ENCODE data around the gene PARM1.

PARM1 gene

DNA sequence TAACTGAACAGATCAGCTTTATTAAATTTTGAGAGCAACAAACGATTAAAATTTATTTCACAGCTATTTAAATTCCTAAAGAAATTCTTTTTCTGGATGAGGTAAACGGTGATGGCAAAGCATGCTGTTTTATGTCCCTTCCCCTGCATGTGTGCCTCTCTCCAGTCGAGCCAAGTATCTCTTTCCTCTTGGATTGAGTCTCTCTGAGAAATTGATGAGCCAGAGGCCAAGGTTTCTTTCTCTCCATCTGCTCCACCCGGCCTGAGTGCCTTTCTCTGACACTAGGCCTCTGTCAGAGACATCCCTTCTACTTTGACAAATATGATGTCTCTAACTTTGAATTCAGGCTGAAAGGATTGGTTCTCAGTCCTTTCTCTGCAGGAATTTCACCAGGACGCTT, 42.6 kb upstream of the PARM1 start:
- Histone ChIP-seq H3K9me2 (replicated peaks; ENCODE audit: insufficient read depth, low read length) (no peaks in the 10 kb centered on the region), H3K27ac (ENCODE audit: low read length) (no peak overlapping the region), H3K36me3 (replicated peaks; ENCODE audit: insufficient read depth, low read length) (no peaks in the 10 kb centered on the region), H3K27me3 (replicated peaks; ENCODE audit: insufficient read depth, low read length) (no peaks in the 10 kb centered on the region), H3K79me2 (ENCODE audit: low read length) (no peaks in the 10 kb centered on the region), H3K4me3 (ENCODE audit: low read length) (no peak overlapping the region), H3K9me3 (replicated peaks; ENCODE audit: insufficient read depth, low read length) (no peaks in the 10 kb centered on the region), H3F3A (ENCODE audit: insufficient read depth, low read length) (no peaks in the 10 kb centered on the region), H3K4me2 (ENCODE audit: low read depth, low read length) (no peak overlapping the region), H4K20me1 (ENCODE audit: insufficient read depth, low read length) (no peaks in the 10 kb centered on the region), H3K4me1 (ENCODE audit: low read length) (peaks cover 31% of the 10 kb centered on the region), H3K9ac (ENCODE audit: low read length) (no peak overlapping the region), H2AFZ (ENCODE audit: low read length) (no peak overlapping the region)
- TF ChIP-seq, protein P1, sequence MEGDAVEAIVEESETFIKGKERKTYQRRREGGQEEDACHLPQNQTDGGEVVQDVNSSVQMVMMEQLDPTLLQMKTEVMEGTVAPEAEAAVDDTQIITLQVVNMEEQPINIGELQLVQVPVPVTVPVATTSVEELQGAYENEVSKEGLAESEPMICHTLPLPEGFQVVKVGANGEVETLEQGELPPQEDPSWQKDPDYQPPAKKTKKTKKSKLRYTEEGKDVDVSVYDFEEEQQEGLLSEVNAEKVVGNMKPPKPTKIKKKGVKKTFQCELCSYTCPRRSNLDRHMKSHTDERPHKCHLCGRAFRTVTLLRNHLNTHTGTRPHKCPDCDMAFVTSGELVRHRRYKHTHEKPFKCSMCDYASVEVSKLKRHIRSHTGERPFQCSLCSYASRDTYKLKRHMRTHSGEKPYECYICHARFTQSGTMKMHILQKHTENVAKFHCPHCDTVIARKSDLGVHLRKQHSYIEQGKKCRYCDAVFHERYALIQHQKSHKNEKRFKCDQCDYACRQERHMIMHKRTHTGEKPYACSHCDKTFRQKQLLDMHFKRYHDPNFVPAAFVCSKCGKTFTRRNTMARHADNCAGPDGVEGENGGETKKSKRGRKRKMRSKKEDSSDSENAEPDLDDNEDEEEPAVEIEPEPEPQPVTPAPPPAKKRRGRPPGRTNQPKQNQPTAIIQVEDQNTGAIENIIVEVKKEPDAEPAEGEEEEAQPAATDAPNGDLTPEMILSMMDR (IDR thresholded peaks at IDR 0.05; ENCODE audit: low read length): no peak
- no peak for TF ChIP-seq EZH2 (optimal IDR thresholded peaks at IDR 0.05; ENCODE audit: low read depth, low read length)
- TF ChIP-seq EZH2phosphoT487 (IDR thresholded peaks at IDR 0.05; ENCODE audit: low read length): no peak
- DNase-seq: no peak

DNA sequence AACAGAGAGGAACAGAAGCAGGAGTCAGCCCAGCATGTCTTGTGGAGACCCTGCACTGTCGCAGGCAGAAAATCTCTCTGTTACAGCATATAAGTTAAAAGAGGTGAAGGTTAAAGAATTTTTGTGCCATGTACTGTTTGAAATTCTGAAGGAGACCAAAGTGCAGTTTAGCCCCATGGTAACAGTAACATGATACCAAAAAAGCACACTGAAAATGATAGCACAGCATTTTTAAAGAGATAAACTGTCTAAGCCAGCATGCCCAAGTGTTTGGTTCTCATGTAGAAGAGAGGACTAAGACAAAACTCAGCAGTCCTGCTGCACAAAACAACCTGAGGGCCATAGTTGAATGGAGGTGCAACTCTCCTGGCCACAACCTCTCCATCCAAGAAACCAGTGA, 41.9 kb upstream of the PARM1 start:
- H3K27me3 ChIP-seq (replicated peaks; ENCODE audit: insufficient read depth, low read length): no peaks in the 10 kb centered on the region
- no peaks in the 10 kb centered on the region for H3K79me2 ChIP-seq (ENCODE audit: low read length)
- peaks cover 31% of the 10 kb centered on the region for H3K4me1 ChIP-seq (ENCODE audit: low read length)
- no peaks in the 10 kb centered on the region for H3K36me3 ChIP-seq (replicated peaks; ENCODE audit: insufficient read depth, low read length)
- no peaks in the 10 kb centered on the region for H3K9me2 ChIP-seq (replicated peaks; ENCODE audit: insufficient read depth, low read length)
- H2AFZ ChIP-seq (ENCODE audit: low read length): 0 out of 2 replicates have a peak overlapping the region, but pooled peaks have one; percentile 39
- DNase-seq: peak; percentile 77
- H3K9ac ChIP-seq (ENCODE audit: low read length): no peak overlapping the region
- no peaks in the 10 kb centered on the region for H3F3A ChIP-seq (ENCODE audit: insufficient read depth, low read length)
- H3K4me3 ChIP-seq (ENCODE audit: low read length): no peak overlapping the region
- H4K20me1 ChIP-seq (ENCODE audit: insufficient read depth, low read length): no peaks in the 10 kb centered on the region
- TF ChIP-seq EZH2phosphoT487 (IDR thresholded peaks at IDR 0.05; ENCODE audit: low read length) (no peak), EZH2 (optimal IDR thresholded peaks at IDR 0.05; ENCODE audit: low read depth, low read length) (no peak)
- TF ChIP-seq, protein P1 (IDR thresholded peaks at IDR 0.05; ENCODE audit: low read length): no peak
- H3K4me2 ChIP-seq (ENCODE audit: low read depth, low read length): peak overlapping the region; percentile 26; the same call in 1 of the 2 replicates
- peak overlapping the region; percentile 16; the same call in 1 of the 2 replicates for H3K27ac ChIP-seq (ENCODE audit: low read length)
- H3K9me3 ChIP-seq (replicated peaks; ENCODE audit: insufficient read depth, low read length): no peaks in the 10 kb centered on the region

DNA sequence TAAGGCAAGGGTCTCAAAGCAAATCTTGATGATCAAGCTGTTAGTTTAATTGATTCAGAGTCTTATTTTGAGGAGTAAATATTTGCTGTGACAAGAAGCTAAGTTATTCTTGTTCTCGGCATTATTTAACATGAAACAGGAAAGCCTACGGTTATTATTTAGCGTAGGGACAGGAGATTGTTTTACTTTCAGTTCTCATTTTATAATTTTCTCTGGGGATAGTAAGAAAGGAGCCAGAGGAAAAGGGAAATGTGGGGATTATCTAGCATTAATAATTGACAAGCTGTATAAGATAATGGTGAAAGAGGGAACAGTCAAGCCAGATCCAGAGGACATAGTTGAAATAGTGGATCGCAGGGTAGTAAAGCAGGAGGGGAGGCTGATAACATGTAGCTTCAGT, 39.7 kb upstream of the PARM1 start:
- H2AFZ ChIP-seq (ENCODE audit: low read length): peak overlapping the region; percentile 33
- TF ChIP-seq, protein P1 (IDR thresholded peaks at IDR 0.05; ENCODE audit: low read length): no peak
- TF ChIP-seq EZH2phosphoT487 (IDR thresholded peaks at IDR 0.05; ENCODE audit: low read length): no peak
- no peaks in the 10 kb centered on the region for H3K9me3 ChIP-seq (replicated peaks; ENCODE audit: insufficient read depth, low read length)
- H3K27me3 ChIP-seq (replicated peaks; ENCODE audit: insufficient read depth, low read length): no peaks in the 10 kb centered on the region
- no peaks in the 10 kb centered on the region for H3K9me2 ChIP-seq (replicated peaks; ENCODE audit: insufficient read depth, low read length)
- peak overlapping the region; percentile 50 for H3K4me3 ChIP-seq (ENCODE audit: low read length)
- peak overlapping the region; percentile 54 for H3K4me2 ChIP-seq (ENCODE audit: low read depth, low read length)
- peak overlapping the region; percentile 12; the same call in 1 of the 2 replicates for H3K9ac ChIP-seq (ENCODE audit: low read length)
- peak overlapping the region; percentile 2; the same call in 1 of the 2 replicates for H3K27ac ChIP-seq (ENCODE audit: low read length)
- H3F3A ChIP-seq (ENCODE audit: insufficient read depth, low read length): no peaks in the 10 kb centered on the region
- no peaks in the 10 kb centered on the region for H4K20me1 ChIP-seq (ENCODE audit: insufficient read depth, low read length)
- peaks cover 31% of the 10 kb centered on the region for H3K4me1 ChIP-seq (ENCODE audit: low read length)
- no peaks in the 10 kb centered on the region for H3K36me3 ChIP-seq (replicated peaks; ENCODE audit: insufficient read depth, low read length)
- DNase-seq: no peak
- H3K79me2 ChIP-seq (ENCODE audit: low read length): no peaks in the 10 kb centered on the region

All from MM.1S (cell line).